Fibroblast of upper back skin (primary cell): Measurements from ENCODE around the gene ADGRG4.
A peak's percentile ranks its signal among the peaks of the same experiment; 100 is the strongest.
"Not testable (repeated sequence)": the region's sequence is repeated elsewhere in the genome, so short reads cannot be mapped to it uniquely, and the experiment has no call there.

ENCODE experiments used
- DNase-seq: peaks from one replicate; pipeline ENCODE4 v3.0.0-alpha.2; 2013

Gene ADGRG4

GRCh38 chrX:136387951-136388502 is 87.3 kb downstream of the ADGRG4 start:
- no peak for DNase-seq

DNA sequence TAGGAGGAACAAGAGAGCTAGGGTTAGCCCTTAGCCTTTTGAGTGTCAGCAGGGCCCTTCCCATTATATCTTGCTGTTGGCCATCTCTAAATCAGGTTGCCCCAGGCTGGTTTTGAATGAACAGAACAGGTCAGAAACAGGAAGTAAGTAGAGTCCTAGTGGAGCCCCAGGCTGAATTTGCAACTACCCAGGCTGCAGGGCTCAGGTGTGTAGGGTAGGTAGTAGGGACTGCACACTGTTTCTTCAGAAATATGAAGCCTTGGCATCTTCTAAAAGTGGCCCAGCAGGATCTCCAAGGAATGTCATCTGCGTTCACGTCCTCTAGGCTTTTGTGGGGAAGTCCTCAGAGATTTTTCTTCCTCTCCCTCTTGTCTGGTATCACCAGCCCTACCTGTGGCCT is 90.2 kb downstream of the ADGRG4 start:
- no peak for DNase-seq

DNA sequence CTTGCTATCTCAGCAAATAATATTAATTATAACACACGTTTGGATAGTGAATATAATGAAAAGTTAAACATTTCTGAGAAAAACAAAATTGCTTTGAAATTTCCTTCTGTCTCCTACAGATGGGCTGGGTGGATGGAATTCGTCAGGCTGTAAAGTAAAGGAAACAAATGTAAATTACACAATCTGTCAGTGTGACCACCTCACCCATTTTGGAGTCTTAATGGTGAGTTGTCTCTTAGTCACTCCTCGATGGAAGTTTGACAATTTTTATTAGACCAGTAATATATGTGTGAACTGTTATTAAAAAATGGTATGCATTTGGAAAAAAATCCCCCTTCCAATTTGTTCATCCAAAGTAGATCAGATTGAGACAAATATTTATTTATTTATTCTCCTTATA is 94.5 kb downstream of the ADGRG4 start:
- peak; percentile 4 for DNase-seq

- DNase-seq: no peak
Observed at GRCh38 chrX:136397001-136397400, 96.2 kb downstream of the ADGRG4 start.

- DNase-seq: no peak
Observed at GRCh38 chrX:136405126-136405525, 104.4 kb downstream of the ADGRG4 start.

DNA sequence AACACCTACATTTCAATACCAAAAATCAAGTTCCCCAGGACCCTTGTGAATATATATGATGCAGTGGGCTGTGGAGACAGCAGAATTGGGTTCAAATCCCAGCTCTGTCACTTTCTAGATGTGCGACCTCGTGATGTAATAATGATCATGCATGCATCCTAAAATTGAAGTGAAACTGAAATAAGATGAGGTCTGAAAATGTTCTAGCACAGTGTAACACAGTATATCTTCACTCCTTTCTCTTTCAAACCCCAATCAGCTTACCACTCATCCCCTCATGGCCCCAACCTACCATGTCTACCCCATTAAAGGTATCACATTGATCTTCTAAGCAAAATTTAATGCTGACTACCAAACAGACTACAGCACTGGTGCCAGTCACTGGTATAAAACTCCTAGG is 117.0 kb downstream of the ADGRG4 start:
- no peak for DNase-seq

DNA sequence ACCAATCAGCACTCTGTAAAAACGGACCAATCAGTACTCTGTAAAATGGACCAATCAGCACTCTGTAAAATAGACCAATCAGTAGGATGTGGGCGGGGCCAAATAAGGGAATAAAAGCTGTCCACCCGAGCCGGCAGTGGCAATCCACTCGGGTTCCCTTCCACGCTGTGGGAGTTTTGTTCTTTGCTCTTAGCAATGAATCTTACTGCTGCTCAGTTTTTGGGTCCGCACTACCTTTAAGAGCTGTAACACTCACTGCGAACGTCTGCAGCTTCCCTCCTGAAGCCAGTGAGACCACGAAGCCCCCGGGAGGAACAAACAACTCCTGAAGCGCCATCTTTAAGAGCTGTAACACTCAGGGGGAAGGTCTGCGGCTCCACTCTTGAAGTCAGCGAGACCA is 120.6 kb downstream of the ADGRG4 start:
- no peak for DNase-seq

- no peak for DNase-seq
Observed at GRCh38 chrX:136423724-136424123, 123.0 kb downstream of the ADGRG4 start.

DNA sequence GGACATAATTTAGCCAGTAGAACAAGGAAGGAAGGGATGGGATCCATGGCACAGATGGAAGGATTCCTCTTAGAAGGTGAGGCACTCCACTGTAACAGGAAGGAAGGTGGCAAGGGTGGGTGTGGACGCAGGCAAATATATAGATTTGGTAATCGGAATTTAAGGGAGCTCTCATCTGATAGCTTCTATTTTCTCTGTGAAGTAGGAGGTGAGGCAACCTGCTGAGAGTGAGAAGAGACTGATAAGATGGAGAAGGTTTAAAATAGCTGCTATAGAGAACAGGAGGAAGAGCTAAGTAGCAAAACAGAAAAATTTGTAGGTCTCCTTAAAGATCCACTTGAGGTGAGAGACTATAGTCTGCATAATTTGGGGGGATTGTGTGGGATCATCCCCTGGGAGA is 125.2 kb downstream of the ADGRG4 start:
- DNase-seq: no peak

- no peak for DNase-seq
Observed at GRCh38 chrX:136431625-136432024, 130.9 kb downstream of the ADGRG4 start.

DNA sequence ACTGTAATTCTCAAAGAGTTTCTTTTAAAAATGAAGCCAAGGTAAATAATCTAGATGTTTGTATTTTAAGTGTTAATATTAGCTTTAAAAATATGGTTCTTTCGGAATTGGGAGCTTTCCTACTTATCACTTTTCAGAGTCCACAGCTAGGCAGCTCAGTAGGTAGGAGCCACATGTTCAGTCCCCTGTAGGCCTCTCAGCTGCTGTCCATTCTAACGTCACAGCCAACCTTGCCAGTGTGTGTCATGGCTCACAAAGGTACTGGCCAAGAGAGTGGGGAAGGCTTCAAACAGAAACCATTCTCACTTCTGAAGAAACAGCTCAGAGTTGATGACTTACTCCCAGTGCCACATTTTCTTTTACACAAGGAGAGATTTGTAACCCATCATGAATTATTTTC is 137.0 kb downstream of the ADGRG4 start:
- no peak for DNase-seq

DNA sequence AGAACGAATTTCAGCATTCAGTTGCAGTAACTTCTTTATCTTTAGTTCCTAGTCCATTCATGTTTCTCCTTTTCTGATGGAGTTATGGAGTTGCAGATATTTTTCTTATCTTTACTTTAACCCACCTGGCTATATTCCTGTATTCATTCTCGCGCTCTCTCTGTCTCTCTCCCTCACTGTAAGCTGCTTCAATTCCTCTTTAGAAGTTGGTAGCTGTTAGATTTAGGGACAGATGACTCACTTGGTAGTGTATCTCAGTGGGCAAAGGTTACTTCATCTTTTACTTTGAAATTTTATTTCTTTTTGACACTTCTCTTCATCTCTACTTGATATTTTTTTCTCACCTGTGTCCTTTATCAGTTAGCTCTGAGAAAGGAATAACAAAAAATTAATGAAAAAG is 137.4 kb downstream of the ADGRG4 start:
- DNase-seq: no peak

- not testable (repeated sequence) for DNase-seq
Observed at GRCh38 chrX:136445674-136446073, 144.9 kb downstream of the ADGRG4 start.

DNA sequence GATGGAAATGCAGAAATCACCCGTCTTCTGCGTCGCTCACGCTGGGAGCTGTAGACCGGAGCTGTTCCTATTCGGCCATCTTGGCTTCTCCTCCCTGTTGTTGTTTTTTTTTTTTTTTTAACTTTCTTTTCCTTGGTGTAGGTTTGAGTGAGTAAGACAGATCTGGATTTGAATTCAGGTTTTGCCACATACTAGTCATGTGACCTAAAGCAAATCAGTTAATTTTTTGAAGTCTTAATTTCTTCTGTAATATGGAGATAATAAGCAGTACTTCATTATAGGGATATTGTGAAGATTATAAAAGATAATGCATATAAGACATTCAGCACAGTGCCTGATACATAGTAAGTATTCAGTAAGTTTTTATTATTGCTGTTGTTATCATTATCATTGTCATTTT is 145.4 kb downstream of the ADGRG4 start:
- DNase-seq: no peak

DNA sequence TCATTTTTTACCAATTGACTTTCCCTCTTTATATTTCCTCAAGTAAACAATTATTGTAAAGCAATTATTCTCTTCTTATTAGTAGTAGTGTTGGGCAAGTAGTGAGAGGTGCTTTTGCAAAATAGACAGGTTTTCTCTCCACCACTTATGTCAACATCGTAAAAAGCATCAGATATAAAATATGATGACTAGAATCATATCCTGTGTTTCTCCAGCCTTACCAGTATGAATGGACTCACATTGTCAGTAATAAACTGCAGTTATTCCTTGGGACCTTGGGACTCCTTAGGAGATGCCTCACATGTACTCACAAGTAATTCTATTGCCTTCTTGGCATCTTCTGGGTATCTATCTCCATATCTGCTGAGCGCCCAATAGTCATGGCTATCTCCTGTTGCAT is 146.5 kb downstream of the ADGRG4 start:
- DNase-seq: no peak

DNA sequence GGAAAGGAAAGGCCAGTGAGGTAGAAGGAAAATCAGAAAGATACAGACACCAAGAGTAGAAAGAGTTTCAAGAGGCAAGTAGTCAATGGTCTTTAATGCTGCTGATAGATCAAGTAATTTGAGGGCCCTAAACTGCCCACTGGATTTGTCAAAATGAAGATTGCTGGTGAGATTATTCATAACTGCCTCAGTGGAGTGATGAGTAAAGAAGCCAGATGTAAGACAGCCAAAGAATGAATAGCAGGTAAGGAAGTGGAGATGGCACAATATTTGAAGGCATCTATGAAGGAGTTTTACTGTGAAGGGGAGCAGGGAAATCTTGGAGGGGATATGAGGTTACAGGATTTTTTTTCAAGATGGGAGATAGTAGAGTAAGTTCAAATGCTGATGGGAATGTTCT is 147.2 kb downstream of the ADGRG4 start:
- no peak for DNase-seq

GRCh38 chrX:136450050-136450830 is 149.5 kb downstream of the ADGRG4 start:
- DNase-seq: no peak

DNA sequence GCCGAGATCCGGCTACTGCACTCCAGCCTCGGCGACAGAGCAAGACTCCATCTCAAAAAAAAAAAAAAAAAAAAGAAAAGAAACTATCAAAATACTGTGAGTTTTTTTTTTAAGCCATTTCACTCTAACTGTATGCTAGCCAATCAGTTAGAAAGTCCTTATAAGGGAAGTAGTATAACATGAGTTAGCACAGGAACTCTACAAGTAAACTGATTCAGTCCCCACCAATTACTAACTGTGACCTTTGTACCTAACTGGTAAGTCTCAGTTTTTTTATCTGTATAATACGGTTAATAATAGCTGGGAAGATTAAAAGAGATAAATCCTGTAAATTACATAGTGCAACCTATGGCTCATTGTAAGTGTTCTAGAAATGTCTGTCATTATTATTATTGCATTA is 151.9 kb downstream of the ADGRG4 start:
- DNase-seq: no peak

- DNase-seq: no peak
Observed at GRCh38 chrX:136453114-136453513, 152.4 kb downstream of the ADGRG4 start.

DNA sequence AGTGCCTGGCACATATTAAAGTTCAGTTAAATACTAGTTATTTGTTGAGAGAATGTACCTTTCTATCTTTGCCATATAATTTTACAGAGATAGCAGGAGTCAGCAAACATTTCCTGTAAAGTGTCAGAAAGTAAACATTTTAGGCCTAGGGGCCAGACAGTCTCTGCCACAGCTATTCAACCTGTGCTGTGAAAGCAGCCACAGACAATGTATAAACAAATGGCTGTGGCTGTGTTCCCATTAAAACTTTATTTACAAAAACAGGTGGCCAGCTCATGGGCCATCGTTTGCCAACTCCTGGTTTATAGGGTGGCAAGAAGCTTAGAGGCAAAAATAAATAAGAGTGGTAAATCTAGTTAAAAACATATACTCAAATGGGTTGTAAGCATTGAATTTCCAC is 153.0 kb downstream of the ADGRG4 start:
- DNase-seq: no peak

DNA sequence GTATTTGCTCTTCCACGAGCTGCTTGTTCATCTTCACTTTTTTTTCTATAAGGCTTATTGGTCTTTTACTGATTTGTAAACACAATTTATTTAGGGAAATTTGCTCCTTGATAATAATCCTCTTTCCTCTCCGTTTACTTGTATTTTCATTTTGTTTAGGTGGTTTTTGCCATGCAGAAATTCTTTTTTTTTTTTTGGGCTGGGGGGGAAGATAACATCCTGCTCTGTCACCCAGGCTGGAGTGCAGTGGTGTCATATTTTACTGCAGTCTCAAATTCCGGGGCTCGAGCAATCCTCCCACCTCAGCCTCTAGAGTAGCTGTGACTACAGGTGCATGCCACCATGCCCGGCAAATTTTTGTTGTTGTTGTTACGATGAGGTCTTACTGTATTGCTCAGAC is 155.4 kb downstream of the ADGRG4 start:
- DNase-seq: no peak

DNA sequence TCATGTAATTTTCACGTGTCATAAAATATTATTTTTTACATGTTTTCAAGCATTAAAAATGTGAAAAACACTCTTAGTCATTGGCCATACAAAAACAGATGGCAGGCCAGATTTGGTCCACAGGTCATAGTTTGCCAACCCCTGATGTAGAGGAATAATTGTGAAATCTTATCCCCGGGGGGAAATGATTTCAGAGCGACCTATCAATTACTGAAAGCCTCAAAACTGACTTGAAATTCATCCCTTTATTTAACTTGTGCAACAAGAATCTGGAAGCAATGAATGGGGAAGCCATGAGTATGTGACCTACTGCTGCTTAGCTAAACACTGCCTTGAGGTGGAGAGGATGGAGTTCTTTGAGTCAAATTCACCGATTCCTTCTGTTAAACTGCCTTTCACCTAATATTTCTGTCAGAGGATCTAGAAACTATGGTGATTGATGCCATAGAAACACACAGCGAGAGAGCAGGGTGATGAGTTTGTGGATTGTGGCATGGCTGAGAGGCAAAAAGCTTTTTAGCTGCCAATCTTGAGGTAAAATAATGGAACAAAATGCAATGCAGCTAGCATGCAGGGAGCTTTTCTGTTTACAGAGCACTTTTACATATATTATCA is 156.6 kb downstream of the ADGRG4 start:
- DNase-seq: no peak

GRCh38 chrX:136464589-136464988 is 163.8 kb downstream of the ADGRG4 start:
- DNase-seq: no peak
